WTC11 (cell line): Measurements from ENCODE around the gene GAPDHS. TPM values are rescaled to one million over a fixed set of nuclear protein-coding genes. Genes with fewer than 3 reads are reported as not detected.

Source experiments
- ATAC-seq: fragments of 200-7000 bp; cut with Tn5 transposase; 2 replicates; pipeline ENCODE4 v1.10.0; 2021; ENCODE audit warnings: mild to moderate bottlenecking, moderate library complexity
- CTCF ChIA-PET: fragments of 300-600 bp; sonication (Branson Sonifier 250); formaldehyde crosslinking; loops from one replicate; lab custom pipeline; 2021; ENCODE audit warnings: antibody characterized with exemption; lab: Charles Lee
- POLR2A ChIA-PET: fragments of 350-600 bp; sonication (Branson Sonifier 250); formaldehyde crosslinking; loops from one replicate; lab custom pipeline; 2021; ENCODE audit warnings: antibody characterized with exemption; lab: Charles Lee
- DNase-seq: peaks from one replicate; pipeline ENCODE4 v3.0.0; 2021; ENCODE audit warnings: low spot score
- H3K27ac Mint-ChIP-seq: 2 replicates; pipeline ENCODE4 v1.8.0; 2021; ENCODE audit warnings: mixed read lengths
- H3K27me3 Mint-ChIP-seq: 2 replicates; pipeline ENCODE4 v1.8.0; 2021; ENCODE audit warnings: low read depth, mild to moderate bottlenecking, moderate library complexity, mixed read lengths
- H3K36me3 Mint-ChIP-seq: 2 replicates; pipeline ENCODE4 v1.8.0; 2021; ENCODE audit warnings: mixed read lengths
- H3K4me1 Mint-ChIP-seq: 2 replicates; pipeline ENCODE4 v1.8.0; 2022; ENCODE audit warnings: mixed read lengths
- H3K4me3 Mint-ChIP-seq: 2 replicates; pipeline ENCODE4 v1.8.0; 2021; ENCODE audit warnings: mild to moderate bottlenecking, moderate library complexity, mixed read lengths
- H3K9me3 Mint-ChIP-seq: 2 replicates; pipeline ENCODE4 v1.8.0; 2021; ENCODE audit warnings: mixed read lengths
- ARID4B ChIP-seq: sonication (generic); formaldehyde crosslinking; IDR thresholded peaks from 2 replicates; pipeline ENCODE4 v1.8.0; 2023; ENCODE audit warnings: missing genetic modification reagents, mild to moderate bottlenecking, borderline replicate concordance
- ATF2 ChIP-seq: sonication (generic); formaldehyde crosslinking; IDR thresholded peaks from 2 replicates; pipeline ENCODE4 v1.8.1; 2022; ENCODE audit warnings: low read depth, missing genetic modification reagents, borderline replicate concordance
- ATF6 ChIP-seq: sonication (generic); formaldehyde crosslinking; IDR thresholded peaks from 2 replicates; pipeline ENCODE4 v1.8.1; 2023; ENCODE audit warnings: mild to moderate bottlenecking, missing genetic modification reagents
- CBFB ChIP-seq: sonication (generic); formaldehyde crosslinking; IDR thresholded peaks from 2 replicates; pipeline ENCODE4 v1.8.1; 2022; ENCODE audit warnings: mild to moderate bottlenecking, low read depth, missing genetic modification reagents
- CTCF ChIP-seq: fragments of 200-600 bp; IDR thresholded peaks from 2 replicates; pipeline ENCODE4 v1.8.0; 2022; ENCODE audit warnings: antibody characterized with exemption
- EMX1 ChIP-seq: fragments of 250-450 bp; sonication (Bioruptor Pico); IDR thresholded peaks from 2 replicates; pipeline ENCODE4 v1.8.0; 2021; ENCODE audit warnings: mild to moderate bottlenecking
- ESRRA ChIP-seq: sonication (generic); formaldehyde crosslinking; IDR thresholded peaks from 2 replicates; pipeline ENCODE4 v1.8.1; 2022; ENCODE audit warnings: mild to moderate bottlenecking, missing genetic modification reagents, borderline replicate concordance
- FOXP1 ChIP-seq: sonication (generic); formaldehyde crosslinking; IDR thresholded peaks from 2 replicates; pipeline ENCODE4 v1.8.0; 2022; ENCODE audit warnings: missing genetic modification reagents, mild to moderate bottlenecking, moderate library complexity, borderline replicate concordance
- GTF2I ChIP-seq: fragments of 250-450 bp; sonication (Bioruptor Pico); conservative IDR thresholded peaks from 2 replicates; pipeline ENCODE4 v1.4.0; 2021; ENCODE audit warnings: mild to moderate bottlenecking
- HMGA2 ChIP-seq: fragments of 250-450 bp; sonication (Bioruptor Pico); IDR thresholded peaks from 2 replicates; pipeline ENCODE4 v1.4.0; 2021; ENCODE audit warnings: mild to moderate bottlenecking, moderate library complexity
- PREB ChIP-seq: sonication (generic); formaldehyde crosslinking; IDR thresholded peaks from 2 replicates; pipeline ENCODE4 v1.8.1; 2022; ENCODE audit warnings: mild to moderate bottlenecking, missing genetic modification reagents, moderate library complexity, borderline replicate concordance
- PRRX2 ChIP-seq: fragments of 250-450 bp; sonication (Bioruptor Pico); IDR thresholded peaks from 2 replicates; pipeline ENCODE4 v1.8.0; 2021; ENCODE audit warnings: mild to moderate bottlenecking
- RELA ChIP-seq: sonication (generic); formaldehyde crosslinking; IDR thresholded peaks from 2 replicates; pipeline ENCODE4 v1.8.1; 2022; ENCODE audit warnings: missing genetic modification reagents, mild to moderate bottlenecking, borderline replicate concordance
- ZNF219 ChIP-seq: sonication (generic); formaldehyde crosslinking; IDR thresholded peaks from 2 replicates; pipeline ENCODE4 v1.8.0; 2023; ENCODE audit warnings: missing genetic modification reagents, mild to moderate bottlenecking, borderline replicate concordance
- ZNF396 ChIP-seq: fragments of 250-450 bp; sonication (Bioruptor Pico); IDR thresholded peaks from 2 replicates; pipeline ENCODE4 v1.8.0; 2021; ENCODE audit warnings: mild to moderate bottlenecking, moderate library complexity, borderline replicate concordance
- ZNF532 ChIP-seq: fragments of 250-450 bp; sonication (Bioruptor Pico); IDR thresholded peaks from 2 replicates; pipeline ENCODE4 v1.9.0; 2021; ENCODE audit warnings: mild to moderate bottlenecking, borderline replicate concordance
- ZNF671 ChIP-seq: fragments of 250-450 bp; sonication (Bioruptor Pico); IDR thresholded peaks from 2 replicates; pipeline ENCODE4 v1.8.0; 2021; ENCODE audit warnings: mild to moderate bottlenecking
- total RNA-seq: library from RNA; stranded (reverse); gene quantifications from 3 replicates; pipeline ENCODE4 v1.2.3, GENCODE V29; 2021

Gene GAPDHS
- total RNA-seq, 1 experiment from 2014 or later: 0.20 TPM

- TF ChIP-seq ATF2 (CRISPR knock-in tag): no peak
- no peak for TF ChIP-seq PREB (CRISPR knock-in tag)
- TF ChIP-seq ZNF396 (CRISPR knock-in tag): no peak
These were observed 44.7 kb downstream of the GAPDHS start (continued) for GRCh38 chr19:35577918-35578317.

GRCh38 chr19:35578707-35579106 lies 45.5 kb downstream of the GAPDHS start:
- Mint-ChIP-seq H3K36me3 (peaks cover 26% of the 10 kb centered on the region), H3K4me3 (no peak overlapping the region), H3K9me3 (peaks cover 54% of the 10 kb centered on the region), H3K27me3 (peaks cover 48% of the 10 kb centered on the region), H3K27ac (no peak overlapping the region), H3K4me1 (no peaks in the 10 kb centered on the region)
- ChIA-PET POLR2A (no interaction called here), CTCF (interaction anchor here (0.7 kb wide), 1 partner anchor 84 kb away, joined by 3 read pairs; no protein-coding TSS in a partner anchor)
- no peak for DNase-seq
- TF ChIP-seq ESRRA (CRISPR knock-in tag) (no peak), EMX1 (CRISPR knock-in tag) (no peak), HMGA2 (CRISPR knock-in tag) (no peak), ZNF671 (no peak), GTF2I (no peak), ARID4B (CRISPR knock-in tag) (no peak), ZNF532 (no peak), CTCF (no peak), ZNF219 (CRISPR knock-in tag) (no peak), RELA (no peak), PRRX2 (no peak), ATF6 (CRISPR knock-in tag) (no peak), FOXP1 (CRISPR knock-in tag) (no peak), CBFB (CRISPR knock-in tag) (no peak)
- ATAC-seq: no peak
